Common myeloid progenitor, CD34-positive (primary cell): ENCODE measurements around the gene TGFB1I1.

Source experiments
- CTCF ChIA-PET: fragments of 350-600 bp; sonication (Branson Sonifier 250); formaldehyde crosslinking; loops from one replicate; lab custom pipeline; 2021; ENCODE audit warnings: antibody characterized with exemption; lab: Charles Lee
- POLR2A ChIA-PET: fragments of 350-600 bp; sonication (Branson Sonifier 250); formaldehyde crosslinking; loops from one replicate; lab custom pipeline; 2021; ENCODE audit warnings: antibody characterized with exemption; lab: Charles Lee
- DNase-seq, 3 donors: peaks; one replicate each; pipeline versions ENCODE4 v3.0.0 to v3.0.0-alpha.2; 2013
- H3K27ac ChIP-seq, 2 experiments: 1 replicate in 1 of 2; 2 replicates in 1 of 2; pipeline ENCODE4 v1.7.0; 2013; ENCODE audit warnings: inconsistent platforms in 2 of 2, low read length in 2 of 2, mild to moderate bottlenecking in 2 of 2, low read depth in 1 of 2, moderate library complexity in 1 of 2; ENCODE audit not compliant: severe bottlenecking in 2 of 2, insufficient read depth in 1 of 2, poor library complexity in 1 of 2
- H3K27me3 ChIP-seq, 5 experiments: replicated peaks in 2 of 5; 1 replicate in 3 of 5; 2 replicates in 2 of 5; pipeline versions ENCODE4 v1.6.1 to v1.7.0; 2013; ENCODE audit warnings: low read length in 4 of 5, mild to moderate bottlenecking in 2 of 5, moderate library complexity in 2 of 5, inconsistent platforms in 1 of 5; ENCODE audit not compliant: insufficient read depth in 5 of 5, control insufficient read depth in 4 of 5
- H3K36me3 ChIP-seq, 4 experiments: 1 replicate in 2 of 4; 2 replicates in 2 of 4; pipeline versions ENCODE4 v1.6.1 to v1.7.0; 2013; ENCODE audit warnings: low read length in 3 of 4, control low read depth in 1 of 4, mild to moderate bottlenecking in 1 of 4; ENCODE audit not compliant: control insufficient read depth in 4 of 4, insufficient read depth in 4 of 4
- H3K4me1 ChIP-seq, 4 experiments: 1 replicate in 3 of 4; 2 replicates in 1 of 4; pipeline versions ENCODE4 v1.6.1 to v1.7.1; 2013; ENCODE audit warnings: low read length in 3 of 4, mild to moderate bottlenecking in 3 of 4, control low read depth in 1 of 4, inconsistent platforms in 1 of 4, moderate library complexity in 1 of 4; ENCODE audit not compliant: control insufficient read depth in 4 of 4, insufficient read depth in 4 of 4; ENCODE audit errors: control extremely low read depth in 1 of 4
- H3K4me3 ChIP-seq, 7 experiments: 1 replicate in 4 of 7; 2 replicates in 3 of 7; pipeline versions ENCODE4 v1.5.1 to v1.7.0; 2013; ENCODE audit warnings: mild to moderate bottlenecking in 7 of 7, low read length in 6 of 7, moderate library complexity in 6 of 7, inconsistent platforms in 2 of 7, low read depth in 2 of 7, control low read depth in 1 of 7; ENCODE audit not compliant: insufficient read depth in 4 of 7, control insufficient read depth in 1 of 7; ENCODE audit errors: extremely low read depth in 1 of 7
- H3K9me3 ChIP-seq, 5 experiments: 1 replicate in 4 of 5; 2 replicates in 1 of 5; pipeline versions ENCODE4 v1.6.1 to v1.7.1; 2013; ENCODE audit warnings: low read length in 4 of 5, mild to moderate bottlenecking in 2 of 5, inconsistent platforms in 1 of 5, low read depth in 1 of 5, moderate library complexity in 1 of 5; ENCODE audit not compliant: control insufficient read depth in 4 of 5, insufficient read depth in 2 of 5; ENCODE audit errors: control extremely low read depth in 1 of 5
- WGBS: methylation state at CpG from one replicate; pipeline ENCODE4 v1.1.5; 2013; ENCODE audit not compliant: insufficient coverage; 5-methylcytosine and 5-hydroxymethylcytosine counted together

The TGFB1I1 gene

DNA sequence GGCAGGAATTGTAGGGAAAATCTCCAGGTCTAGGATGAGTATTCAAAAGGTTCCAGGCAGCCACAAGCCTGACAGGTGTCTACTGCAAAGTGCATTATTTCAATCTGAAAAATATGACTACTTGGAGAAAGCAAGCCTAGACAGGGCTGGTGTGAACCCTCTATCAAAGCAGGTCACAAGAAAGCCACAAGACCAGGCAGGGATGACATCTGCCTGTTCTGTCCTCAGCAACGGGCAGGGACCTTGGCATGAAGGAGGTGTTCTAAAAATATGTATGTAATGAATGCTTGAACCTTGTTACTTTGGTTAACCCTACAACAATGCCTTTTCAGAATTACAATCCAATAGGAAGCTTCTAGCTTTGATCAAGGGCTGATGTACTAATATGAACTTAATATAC, 42.6 kb upstream of the TGFB1I1 start:
- no CpG with 5 or more reads among the region's 1 CpG for WGBS
- ChIA-PET POLR2A (interaction anchor here (0.7 kb wide), 1 partner anchor 22 kb away, joined by 5 read pairs; no protein-coding TSS in a partner anchor), CTCF (interaction anchor here (0.7 to 4.2 kb wide), 3 partner anchors 11 to 31 kb away, joined by 3 to 11 read pairs (median 9); partner anchors contain the start of gene ZNF843)
- Histone ChIP-seq H3K4me1 (peaks cover 0 to 6% (median 3%) of the 10 kb centered on the region in 4 experiments), H3K27me3 (no peaks in the 10 kb centered on the region), H3K27ac (no peak overlapping the region), H3K9me3 (no peaks in the 10 kb centered on the region), H3K4me3 (no peak overlapping the region), H3K36me3 (no peaks in the 10 kb centered on the region)
- DNase-seq: no peak

DNA sequence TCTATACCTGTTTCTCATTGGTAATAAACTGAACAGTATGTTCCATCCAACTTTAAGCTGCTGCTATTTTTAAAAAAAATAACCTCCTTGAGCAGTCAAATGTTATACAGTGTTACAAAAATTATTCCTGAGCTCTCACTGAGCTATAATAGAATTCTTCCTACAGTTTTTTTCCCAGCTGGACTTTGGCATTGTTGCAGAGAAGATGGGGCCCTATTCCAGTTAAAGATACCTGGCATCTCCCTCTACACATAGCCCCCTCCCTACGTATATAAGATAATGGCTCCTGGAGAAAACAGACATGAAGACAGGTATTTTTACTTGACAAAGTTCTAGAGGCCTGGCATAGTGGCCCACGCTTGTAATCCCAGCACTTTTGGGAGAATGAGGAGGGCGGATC, 42.2 kb upstream of the TGFB1I1 start:
- Histone ChIP-seq H3K36me3 (no peaks in the 10 kb centered on the region), H3K27me3 (no peaks in the 10 kb centered on the region), H3K27ac (no peak overlapping the region), H3K4me1 (peaks cover 0 to 6% (median 3%) of the 10 kb centered on the region in 4 experiments), H3K9me3 (no peaks in the 10 kb centered on the region), H3K4me3 (no peak overlapping the region)
- DNase-seq: no peak
- WGBS: 100% methylated on average over 3 of the region's 3 CpGs
- ChIA-PET POLR2A (interaction anchor here (0.6 to 0.7 kb wide), 3 partner anchors 22 to 272 kb away, joined by 3 to 5 read pairs (median 4); partner anchors contain the start of gene RUSF1), CTCF (interaction anchor here (2.8 to 4.2 kb wide), 2 partner anchors 10 to 13 kb away, joined by 9 to 11 read pairs; partner anchors contain the start of gene ZNF843)

- no peak for DNase-seq
- Histone ChIP-seq H3K36me3 (no peaks in the 10 kb centered on the region), H3K4me3 (no peak overlapping the region), H3K9me3 (no peaks in the 10 kb centered on the region), H3K27ac (no peak overlapping the region), H3K4me1 (peaks cover 0 to 6% (median 3%) of the 10 kb centered on the region in 4 experiments), H3K27me3 (no peaks in the 10 kb centered on the region)
- 96% methylated on average over 4 of the region's 5 CpGs for WGBS
- ChIA-PET POLR2A (interaction anchor here (0.6 to 0.7 kb wide), 2 partner anchors 77 to 273 kb away, joined by 3 to 4 read pairs; partner anchors contain the start of gene RUSF1), CTCF (interaction anchor here (1.3 to 4.2 kb wide), 4 partner anchors 10 to 585 kb away, joined by 3 to 11 read pairs (median 8); partner anchors contain the start of gene ZNF843)
Measured at GRCh38 chr16:31430380-31431052, 41.4 kb upstream of the TGFB1I1 start.

GRCh38 chr16:31435341-31436220, 36.4 kb upstream of the TGFB1I1 start:
- Histone ChIP-seq H3K27ac (no peak overlapping the region), H3K4me1 (no peaks in the 10 kb centered on the region), H3K27me3 (no peaks in the 10 kb centered on the region), H3K4me3 (no peak overlapping the region), H3K36me3 (no peaks in the 10 kb centered on the region), H3K9me3 (no peaks in the 10 kb centered on the region)
- POLR2A ChIA-PET: no interaction called here
- WGBS: 96% methylated on average over 39 of the region's 47 CpGs
- no peak for DNase-seq
- CTCF ChIA-PET: no interaction called here

- POLR2A ChIA-PET: no interaction called here
Measured at GRCh38 chr16:31436221-31437045, 35.5 kb upstream of the TGFB1I1 start.

DNA sequence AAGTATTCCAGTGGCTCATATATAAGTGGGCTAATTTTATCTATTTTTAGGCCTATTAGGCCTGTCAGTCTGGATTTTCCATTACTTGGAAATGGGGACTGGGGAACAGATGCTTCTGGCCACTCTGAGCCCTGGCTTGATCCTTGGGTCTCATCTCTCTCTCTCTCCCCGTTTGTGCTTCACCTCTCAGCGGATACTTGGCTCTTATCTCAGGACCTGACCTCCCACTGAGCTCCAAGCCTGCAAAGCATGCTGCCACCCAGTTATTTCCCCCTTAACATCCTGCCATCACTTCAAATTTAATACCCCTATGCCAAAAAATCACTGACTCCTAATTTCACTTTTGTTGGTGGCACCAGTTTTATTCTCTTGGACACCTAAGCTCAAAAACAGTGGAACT, 33.5 kb upstream of the TGFB1I1 start:
- Histone ChIP-seq H3K4me1 (peaks cover 0 to 9% (median 4%) of the 10 kb centered on the region in 4 experiments), H3K27ac (no peak overlapping the region), H3K36me3 (no peaks in the 10 kb centered on the region), H3K27me3 (no peaks in the 10 kb centered on the region), H3K4me3 (no peak overlapping the region), H3K9me3 (no peaks in the 10 kb centered on the region)
- no peak for DNase-seq
- ChIA-PET POLR2A (no interaction called here), CTCF (no interaction called here)
- 100% methylated on average over 2 of the region's 2 CpGs for WGBS

More at GRCh38 chr16:31436221-31437045, 35.5 kb upstream of the TGFB1I1 start:
- DNase-seq: no peak
- Histone ChIP-seq H3K27ac (no peak overlapping the region), H3K27me3 (no peaks in the 10 kb centered on the region), H3K4me3 (no peak overlapping the region), H3K9me3 (no peaks in the 10 kb centered on the region), H3K4me1 (no peaks in the 10 kb centered on the region), H3K36me3 (no peaks in the 10 kb centered on the region)
- CTCF ChIA-PET: no interaction called here
- WGBS: 99% methylated on average over 44 of the region's 44 CpGs
